HepG2 (cell line): ENCODE results near the gene RNLS. TPM values are rescaled to one million over a fixed set of nuclear protein-coding genes. Genes with fewer than 3 reads are reported as not detected.

Source experiments
- ATAC-seq: fragments of 200-7000 bp; cut with Tn5 transposase; 3 replicates; pipeline ENCODE4 v1.9.1; 2020; ENCODE audit warnings: mild to moderate bottlenecking, moderate library complexity
- BruUV-seq: library from RNA; stranded (reverse); fragments of 400-500 nt; replicated peaks from 2 replicates; lab custom pipeline; 2021; lab: Mats Ljungman, UMichigan
- CTCF ChIA-PET: fragments of 300-600 bp; formaldehyde crosslinking; extraction: SDS; loops from one replicate; lab custom pipeline; 2021; ENCODE audit warnings: low total read pairs, inconsistent platforms, low intra/inter-chr PET ratio; lab: Yijun Ruan, JAX
- POLR2A ChIA-PET: fragments of 350-600 bp; sonication (Branson Sonifier 250); formaldehyde crosslinking; loops from one replicate; lab custom pipeline; 2020; ENCODE audit warnings: antibody characterized with exemption, inconsistent platforms; lab: Yijun Ruan, JAX
- DNase-seq: peaks from one replicate; pipeline ENCODE4 v3.0.0-alpha.2; 2015; ENCODE audit warnings: low spot score
- FAIRE-seq: peaks from 3 replicates; lab custom pipeline; 2011; peaks lifted over from hg19 to GRCh38; lab: Jason Lieb, UNC
- H2AFZ ChIP-seq: one replicate; pipeline ENCODE4 v1.6.1; 2011; ENCODE audit warnings: low read length, inconsistent platforms
- H3K27ac ChIP-seq: fragments of 300-600 bp; 3 replicates; pipeline ENCODE4 v1.8.0; 2011; ENCODE audit warnings: mixed run types, mild to moderate bottlenecking, mixed read lengths, low read length, inconsistent platforms; ENCODE audit not compliant: insufficient read depth; ENCODE audit errors: extremely low read length
- H3K27me3 ChIP-seq, 2 experiments: fragments of 200-600 bp in 1 of 2; 2 replicates in 1 of 2; 3 replicates in 1 of 2; pipeline versions ENCODE4 v1.6.0 to v1.8.0; 2011; ENCODE audit warnings: low read length in 2 of 2, mild to moderate bottlenecking in 2 of 2, moderate library complexity in 2 of 2, inconsistent platforms in 1 of 2; ENCODE audit not compliant: insufficient read depth in 2 of 2, control insufficient read depth in 1 of 2
- H3K36me3 ChIP-seq, 2 experiments: fragments of 200-600 bp in 1 of 2; replicated peaks in 1 of 2; 2 replicates in 1 of 2; 3 replicates in 1 of 2; pipeline versions ENCODE4 v1.5.1 to v1.8.0; 2011; ENCODE audit warnings: low read length in 2 of 2, inconsistent platforms in 1 of 2; ENCODE audit not compliant: insufficient read depth in 2 of 2, control insufficient read depth in 1 of 2
- H3K4me1 ChIP-seq: 2 replicates; pipeline ENCODE4 v1.5.1; 2012; ENCODE audit warnings: low read length, inconsistent platforms; ENCODE audit not compliant: insufficient read depth
- H3K4me2 ChIP-seq: 2 replicates; pipeline ENCODE4 v1.6.0; 2011; ENCODE audit warnings: low read depth, low read length, inconsistent platforms
- H3K4me3 ChIP-seq, 3 experiments: fragments of 200-600 bp in 1 of 3; sonication (generic), shearing (Covaris generic) in 1 of 3; replicated peaks in 1 of 3; 2 replicates each; pipeline ENCODE4 v1.5.1; 2011 to 2016; ENCODE audit warnings: low read length in 3 of 3, inconsistent platforms in 2 of 3, low read depth in 2 of 3, mild to moderate bottlenecking in 2 of 3, control low read depth in 1 of 3, mixed read lengths in 1 of 3; ENCODE audit not compliant: insufficient read depth in 1 of 3
- H3K79me2 ChIP-seq: one replicate; pipeline ENCODE4 v1.6.1; 2011; ENCODE audit warnings: low read length, inconsistent platforms; ENCODE audit not compliant: insufficient read depth
- H3K9ac ChIP-seq: 2 replicates; pipeline ENCODE4 v1.6.0; 2011; ENCODE audit warnings: mild to moderate bottlenecking, low read depth, low read length, inconsistent platforms; ENCODE audit not compliant: insufficient read depth
- H3K9me3 ChIP-seq: 2 replicates; pipeline ENCODE4 v1.5.1; 2012; ENCODE audit warnings: mild to moderate bottlenecking, low read length
- H4K20me1 ChIP-seq: 2 replicates; pipeline ENCODE4 v1.6.0; 2011; ENCODE audit warnings: inconsistent platforms, mild to moderate bottlenecking, low read length, moderate library complexity; ENCODE audit not compliant: insufficient read depth
- KLF11 ChIP-seq: IDR thresholded peaks from 2 replicates; pipeline ENCODE4 v1.6.1; 2016; ENCODE audit warnings: missing compliant biosample characterization
- ZNF253 ChIP-seq: sonication (generic); formaldehyde crosslinking; IDR thresholded peaks from 2 replicates; pipeline ENCODE4 v1.8.0; 2022; ENCODE audit warnings: mild to moderate bottlenecking, missing genetic modification reagents, borderline replicate concordance
- ZNF263 ChIP-seq: sonication (generic); formaldehyde crosslinking; IDR thresholded peaks from 2 replicates; pipeline ENCODE4 v1.4.0; 2020; ENCODE audit warnings: missing genetic modification reagents
- ZNF33B ChIP-seq: sonication (generic); formaldehyde crosslinking; IDR thresholded peaks from 2 replicates; pipeline ENCODE4 v1.5.1; 2020; ENCODE audit warnings: mild to moderate bottlenecking, missing genetic modification reagents
- ZNF432 ChIP-seq: sonication (generic); formaldehyde crosslinking; IDR thresholded peaks from 2 replicates; pipeline ENCODE4 v1.5.0; 2020; ENCODE audit warnings: missing genetic modification reagents, mild to moderate bottlenecking, borderline replicate concordance
- ZNF562 ChIP-seq: sonication (generic); formaldehyde crosslinking; IDR thresholded peaks from 2 replicates; pipeline ENCODE4 v1.8.0; 2022; ENCODE audit warnings: missing genetic modification reagents, borderline replicate concordance
- WGBS: methylation state at CpG from one replicate; pipeline ENCODE4 v1.1.6; 2017; ENCODE audit warnings: low lambda C conversion rate; 5-methylcytosine and 5-hydroxymethylcytosine counted together
- in situ Hi-C: cut with HindIII; loops from 2 replicates; pipeline ENCODE4 v1.10.0; 2017; ENCODE audit warnings: low pct_unique_long_range_greater_than_20kb; ENCODE audit not compliant: extremely low pct_ligation_motif_present
- intact Hi-C: fragments of 100-400 bp; cut with micrococcal nuclease; formaldehyde crosslinking; loops from one replicate; pipeline ENCODE4 v1.10.0; 2022; ENCODE audit not compliant: unreplicated experiment
- polyA plus RNA-seq, 8 experiments: library from polyadenylated mRNA; depleted of rRNA in 3 of 8; stranded (reverse) in 7 of 8; unstranded in 1 of 8; fragments of >200 nt; fragmentation: Illumina TruSeq in 4 of 8; extraction: Trizol in 4 of 8; gene quantifications; 2 replicates each; pipeline versions ENCODE4 v1.2.1 to v1.2.3, GENCODE V29; 2011 to 2016; ENCODE audit warnings: low read depth in 4 of 8, missing spikeins in 1 of 8, mixed read lengths in 1 of 8; ENCODE audit not compliant: insufficient read depth in 1 of 8
- total RNA-seq, 5 experiments: library from RNA; depleted of rRNA; stranded (reverse); fragments of >200 nt; fragmentation: Illumina TruSeq; extraction: Trizol; gene quantifications; 2 replicates each; pipeline ENCODE4 v1.2.3, GENCODE V29; 2016; ENCODE audit warnings: low read depth in 1 of 5
- TF ChIP-seq, protein P1 (sequence below): sonication (generic); formaldehyde crosslinking; IDR thresholded peaks from 2 replicates; pipeline ENCODE4 v1.4.0; 2020; ENCODE audit warnings: missing genetic modification reagents, borderline replicate concordance

Gene RNLS
- total and polyA plus RNA-seq, 2 of the 13 experiments (the other 11 are each of a cell fraction or from before 2014, with no cell fraction given) = not detected

DNA sequence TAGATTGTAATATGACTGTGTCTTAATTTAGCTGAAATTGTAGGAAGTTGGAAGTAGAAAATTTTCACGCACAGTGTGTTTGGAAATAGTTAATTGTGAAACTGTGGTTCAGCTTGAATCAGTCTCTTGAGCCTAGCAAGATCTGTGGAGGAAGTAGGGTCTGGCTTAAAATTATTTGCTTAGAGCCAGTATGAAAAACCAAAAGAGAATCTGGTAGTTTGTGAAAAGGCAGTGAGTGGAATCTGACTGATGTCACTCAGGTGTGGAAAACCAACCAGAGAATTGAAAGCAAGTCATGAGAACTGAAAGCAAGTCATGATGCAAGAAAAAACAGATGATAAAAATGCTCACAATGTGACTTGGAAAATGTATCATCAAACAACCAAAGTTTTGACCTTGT is 14.9 kb upstream of the RNLS start:
- Histone ChIP-seq H3K9ac (no peak overlapping the region), H3K4me2 (no peak overlapping the region), H2AFZ (no peak overlapping the region), H3K9me3 (no peaks in the 10 kb centered on the region), H4K20me1 (no peaks in the 10 kb centered on the region), H3K27ac (no peak overlapping the region), H3K4me1 (no peaks in the 10 kb centered on the region), H3K27me3 (no peaks in the 10 kb centered on the region), H3K79me2 (no peaks in the 10 kb centered on the region), H3K36me3 (no peaks in the 10 kb centered on the region), H3K4me3 (no peak overlapping the region)
- ChIA-PET POLR2A (no interaction called here), CTCF (no interaction called here)
- DNase-seq (no peak), ATAC-seq (no peak), FAIRE-seq (no peak)
- intact Hi-C loops = no loop called here
- no peak for TF ChIP-seq KLF11 (CRISPR knock-in tag)
- TF ChIP-seq, protein P1, sequence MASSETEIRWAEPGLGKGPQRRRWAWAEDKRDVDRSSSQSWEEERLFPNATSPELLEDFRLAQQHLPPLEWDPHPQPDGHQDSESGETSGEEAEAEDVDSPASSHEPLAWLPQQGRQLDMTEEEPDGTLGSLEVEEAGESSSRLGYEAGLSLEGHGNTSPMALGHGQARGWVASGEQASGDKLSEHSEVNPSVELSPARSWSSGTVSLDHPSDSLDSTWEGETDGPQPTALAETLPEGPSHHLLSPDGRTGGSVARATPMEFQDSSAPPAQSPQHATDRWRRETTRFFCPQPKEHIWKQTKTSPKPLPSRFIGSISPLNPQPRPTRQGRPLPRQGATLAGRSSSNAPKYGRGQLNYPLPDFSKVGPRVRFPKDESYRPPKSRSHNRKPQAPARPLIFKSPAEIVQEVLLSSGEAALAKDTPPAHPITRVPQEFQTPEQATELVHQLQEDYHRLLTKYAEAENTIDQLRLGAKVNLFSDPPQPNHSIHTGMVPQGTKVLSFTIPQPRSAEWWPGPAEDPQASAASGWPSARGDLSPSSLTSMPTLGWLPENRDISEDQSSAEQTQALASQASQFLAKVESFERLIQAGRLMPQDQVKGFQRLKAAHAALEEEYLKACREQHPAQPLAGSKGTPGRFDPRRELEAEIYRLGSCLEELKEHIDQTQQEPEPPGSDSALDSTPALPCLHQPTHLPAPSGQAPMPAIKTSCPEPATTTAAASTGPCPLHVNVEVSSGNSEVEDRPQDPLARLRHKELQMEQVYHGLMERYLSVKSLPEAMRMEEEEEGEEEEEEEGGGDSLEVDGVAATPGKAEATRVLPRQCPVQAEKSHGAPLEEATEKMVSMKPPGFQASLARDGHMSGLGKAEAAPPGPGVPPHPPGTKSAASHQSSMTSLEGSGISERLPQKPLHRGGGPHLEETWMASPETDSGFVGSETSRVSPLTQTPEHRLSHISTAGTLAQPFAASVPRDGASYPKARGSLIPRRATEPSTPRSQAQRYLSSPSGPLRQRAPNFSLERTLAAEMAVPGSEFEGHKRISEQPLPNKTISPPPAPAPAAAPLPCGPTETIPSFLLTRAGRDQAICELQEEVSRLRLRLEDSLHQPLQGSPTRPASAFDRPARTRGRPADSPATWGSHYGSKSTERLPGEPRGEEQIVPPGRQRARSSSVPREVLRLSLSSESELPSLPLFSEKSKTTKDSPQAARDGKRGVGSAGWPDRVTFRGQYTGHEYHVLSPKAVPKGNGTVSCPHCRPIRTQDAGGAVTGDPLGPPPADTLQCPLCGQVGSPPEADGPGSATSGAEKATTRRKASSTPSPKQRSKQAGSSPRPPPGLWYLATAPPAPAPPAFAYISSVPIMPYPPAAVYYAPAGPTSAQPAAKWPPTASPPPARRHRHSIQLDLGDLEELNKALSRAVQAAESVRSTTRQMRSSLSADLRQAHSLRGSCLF = no peak
- TF ChIP-seq ZNF562 (CRISPR knock-in tag) = no peak
- TF ChIP-seq ZNF253 = no peak
- TF ChIP-seq ZNF432 (CRISPR knock-in tag) = no peak
- no peak for TF ChIP-seq ZNF263 (CRISPR knock-in tag)
- TF ChIP-seq ZNF33B (CRISPR knock-in tag) = no peak
- 2% methylated on average over 1 of the region's 1 CpG for WGBS
- no TSS peak for BruUV-seq
- in situ Hi-C loops = no loop called here
